Type B pancreatic cell (in vitro differentiated cells): ENCODE measurements around the gene CCR2. TPM values are rescaled to one million over a fixed set of nuclear protein-coding genes. Genes with fewer than 3 reads are reported as not detected.

Experiments
- DNase-seq: peaks from one replicate; pipeline ENCODE4 v3.0.0; 2021; ENCODE audit warnings: mixed read lengths; ENCODE audit not compliant: unreplicated experiment; ENCODE audit errors: extremely low spot score
- H3K27ac Mint-ChIP-seq: 2 replicates; pipeline ENCODE4 v1.8.0; 2021; ENCODE audit warnings: mild to moderate bottlenecking, mixed read lengths
- H3K27me3 Mint-ChIP-seq: 2 replicates; pipeline ENCODE4 v1.8.0; 2021; ENCODE audit warnings: mixed read lengths
- H3K36me3 Mint-ChIP-seq: 2 replicates; pipeline ENCODE4 v1.8.0; 2021; ENCODE audit warnings: mixed read lengths
- H3K4me1 Mint-ChIP-seq: one replicate; pipeline ENCODE4 v1.8.0; 2021; ENCODE audit warnings: mixed read lengths; ENCODE audit not compliant: unreplicated experiment
- H3K4me3 Mint-ChIP-seq: 2 replicates; pipeline ENCODE4 v1.8.0; 2021; ENCODE audit warnings: mild to moderate bottlenecking, mixed read lengths
- H3K9me3 Mint-ChIP-seq: 2 replicates; pipeline ENCODE4 v1.8.0; 2021; ENCODE audit warnings: mixed read lengths
- total RNA-seq: library from RNA; stranded (reverse); gene quantifications from 2 replicates; pipeline ENCODE4 v1.2.1, GENCODE V29; 2021; ENCODE audit warnings: low replicate concordance
- TF ChIP-seq, protein P1 (sequence below): fragments of 200-600 bp; sonication (generic); conservative IDR thresholded peaks from 2 replicates; pipeline ENCODE4 v1.5.0; 2021; ENCODE audit warnings: antibody characterized with exemption, mild to moderate bottlenecking

Gene CCR2
- total RNA-seq, 1 donor from 2014 or later = not detected

GRCh38 chr3:46359733-46360493 lies 6.0 kb downstream of the CCR2 start:
- no peaks in the 10 kb centered on the region for H3K9me3 Mint-ChIP-seq
- no peaks in the 10 kb centered on the region for H3K36me3 Mint-ChIP-seq
- no peak overlapping the region for H3K4me3 Mint-ChIP-seq
- peaks cover 40% of the 10 kb centered on the region for H3K27me3 Mint-ChIP-seq
- TF ChIP-seq, protein P1, sequence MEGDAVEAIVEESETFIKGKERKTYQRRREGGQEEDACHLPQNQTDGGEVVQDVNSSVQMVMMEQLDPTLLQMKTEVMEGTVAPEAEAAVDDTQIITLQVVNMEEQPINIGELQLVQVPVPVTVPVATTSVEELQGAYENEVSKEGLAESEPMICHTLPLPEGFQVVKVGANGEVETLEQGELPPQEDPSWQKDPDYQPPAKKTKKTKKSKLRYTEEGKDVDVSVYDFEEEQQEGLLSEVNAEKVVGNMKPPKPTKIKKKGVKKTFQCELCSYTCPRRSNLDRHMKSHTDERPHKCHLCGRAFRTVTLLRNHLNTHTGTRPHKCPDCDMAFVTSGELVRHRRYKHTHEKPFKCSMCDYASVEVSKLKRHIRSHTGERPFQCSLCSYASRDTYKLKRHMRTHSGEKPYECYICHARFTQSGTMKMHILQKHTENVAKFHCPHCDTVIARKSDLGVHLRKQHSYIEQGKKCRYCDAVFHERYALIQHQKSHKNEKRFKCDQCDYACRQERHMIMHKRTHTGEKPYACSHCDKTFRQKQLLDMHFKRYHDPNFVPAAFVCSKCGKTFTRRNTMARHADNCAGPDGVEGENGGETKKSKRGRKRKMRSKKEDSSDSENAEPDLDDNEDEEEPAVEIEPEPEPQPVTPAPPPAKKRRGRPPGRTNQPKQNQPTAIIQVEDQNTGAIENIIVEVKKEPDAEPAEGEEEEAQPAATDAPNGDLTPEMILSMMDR = no peak
- no peak overlapping the region for H3K27ac Mint-ChIP-seq
- DNase-seq = no peak
- no peaks in the 10 kb centered on the region for H3K4me1 Mint-ChIP-seq

DNA sequence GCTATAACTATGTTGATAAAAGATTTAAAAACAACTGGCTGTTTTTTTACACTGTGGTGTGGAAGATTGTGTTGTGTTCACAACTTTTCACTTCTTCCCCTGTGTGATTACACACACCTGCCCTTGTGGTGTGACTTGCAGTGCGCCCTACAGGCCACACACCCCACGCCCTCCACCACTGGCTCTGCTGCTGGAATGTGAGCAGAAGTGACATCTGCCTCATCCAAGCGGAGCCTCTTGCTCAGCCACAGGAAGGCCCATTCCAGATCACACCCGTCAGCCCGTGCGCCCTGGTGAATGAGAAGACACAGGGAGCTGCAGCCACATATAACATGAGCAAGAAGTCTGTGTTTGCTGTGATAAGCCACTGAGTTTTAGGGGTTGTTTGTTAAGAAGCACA lies 7.0 kb downstream of the CCR2 start:
- DNase-seq = no peak
- TF ChIP-seq, protein P1 = no peak
- H3K9me3 Mint-ChIP-seq = no peaks in the 10 kb centered on the region
- no peaks in the 10 kb centered on the region for H3K36me3 Mint-ChIP-seq
- no peak overlapping the region for H3K27ac Mint-ChIP-seq
- no peaks in the 10 kb centered on the region for H3K4me1 Mint-ChIP-seq
- H3K4me3 Mint-ChIP-seq = no peak overlapping the region
- H3K27me3 Mint-ChIP-seq = peaks cover 34% of the 10 kb centered on the region

GRCh38 chr3:46361408-46362283 lies 7.7 kb downstream of the CCR2 start:
- no peaks in the 10 kb centered on the region for H3K36me3 Mint-ChIP-seq
- peaks cover 32% of the 10 kb centered on the region for H3K27me3 Mint-ChIP-seq
- no peak overlapping the region for H3K27ac Mint-ChIP-seq
- H3K9me3 Mint-ChIP-seq = no peaks in the 10 kb centered on the region
- no peak for DNase-seq
- TF ChIP-seq, protein P1 = no peak
- H3K4me1 Mint-ChIP-seq = no peaks in the 10 kb centered on the region
- H3K4me3 Mint-ChIP-seq = no peak overlapping the region

GRCh38 chr3:46365041-46365440 lies 11.1 kb downstream of the CCR2 start:
- no peak overlapping the region for H3K4me3 Mint-ChIP-seq

GRCh38 chr3:46365737-46366524 lies 12.0 kb downstream of the CCR2 start:
- TF ChIP-seq, protein P1 = no peak
- peaks cover 6% of the 10 kb centered on the region for H3K4me1 Mint-ChIP-seq
- DNase-seq = no peak
- H3K9me3 Mint-ChIP-seq = no peaks in the 10 kb centered on the region
- H3K4me3 Mint-ChIP-seq = no peak overlapping the region
- no peaks in the 10 kb centered on the region for H3K36me3 Mint-ChIP-seq
- H3K27ac Mint-ChIP-seq = no peak overlapping the region
- H3K27me3 Mint-ChIP-seq = peaks cover 21% of the 10 kb centered on the region

More at GRCh38 chr3:46365041-46365440, 11.1 kb downstream of the CCR2 start:
- H3K36me3 Mint-ChIP-seq = no peaks in the 10 kb centered on the region
- H3K27ac Mint-ChIP-seq = no peak overlapping the region
- no peaks in the 10 kb centered on the region for H3K4me1 Mint-ChIP-seq
- H3K9me3 Mint-ChIP-seq = no peaks in the 10 kb centered on the region
- peaks cover 17% of the 10 kb centered on the region for H3K27me3 Mint-ChIP-seq
- no peak for DNase-seq
- TF ChIP-seq, protein P1 = no peak
